M059J (cell line): ENCODE results near the gene PIGBOS1. TPM values are rescaled to one million over a fixed set of nuclear protein-coding genes. Genes with fewer than 3 reads are reported as not detected.
A peak's percentile ranks its signal among the peaks of the same experiment; 100 is the strongest.
"Not testable (repeated sequence)": the region's sequence is repeated elsewhere in the genome, so short reads cannot be mapped to it uniquely, and the experiment has no call there.

ENCODE experiments used
- DNase-seq: peaks from one replicate; pipeline ENCODE4 v3.0.0-alpha.2; 2012; ENCODE audit warnings: low read depth
- total RNA-seq: library from RNA; depleted of rRNA; stranded (reverse); fragments of >200 nt; shearing (Covaris generic); gene quantifications from 2 replicates; pipeline ENCODE4 v1.2.3, GENCODE V29; 2014; rRNA removed

The PIGBOS1 gene, protein sequence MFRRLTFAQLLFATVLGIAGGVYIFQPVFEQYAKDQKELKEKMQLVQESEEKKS
- 12.2 and 23.2 TPM in 2 replicates for total RNA-seq

DNA sequence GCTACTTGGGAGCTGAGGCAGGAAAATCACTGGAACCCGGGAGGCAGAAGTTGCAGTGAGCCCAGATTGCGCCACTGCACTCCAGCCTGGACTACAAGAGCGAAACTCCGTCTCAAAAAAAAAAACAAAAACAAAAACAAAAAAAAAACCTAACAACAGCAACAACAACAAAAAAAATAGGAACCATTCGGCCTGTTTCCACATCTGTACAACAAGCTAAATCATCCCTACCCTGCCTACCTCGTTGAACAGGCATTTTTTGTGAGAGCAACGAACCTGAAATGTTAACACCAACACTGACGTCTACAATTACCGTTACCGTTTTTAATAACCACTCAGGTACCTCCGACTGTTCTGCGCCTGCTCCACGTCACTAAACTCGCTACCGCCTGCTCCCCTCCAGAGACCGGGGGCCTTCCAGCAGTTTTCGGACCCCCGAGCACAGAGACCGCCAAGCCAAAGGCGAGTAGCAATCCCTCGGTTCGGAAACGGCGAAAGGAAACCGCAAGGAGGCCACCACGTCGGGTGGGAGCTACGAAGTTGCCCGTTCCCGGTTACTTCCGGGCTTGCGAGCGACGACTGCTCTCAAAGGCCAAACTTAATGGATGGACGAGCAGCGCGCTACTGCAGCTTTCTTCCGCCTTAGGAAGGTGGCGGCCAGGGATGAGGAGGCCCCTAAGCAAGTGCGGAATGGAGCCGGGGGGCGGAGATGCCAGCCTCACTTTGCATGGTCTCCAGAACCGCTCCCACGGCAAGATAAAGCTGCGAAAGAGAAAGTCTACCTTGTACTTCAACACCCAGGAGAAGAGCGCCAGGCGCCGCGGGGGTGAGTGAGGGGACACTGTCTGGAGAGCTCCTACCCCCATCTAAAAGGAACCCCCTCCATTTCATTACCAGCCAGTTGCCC, at the start of gene PIGBOS1, which contains the start of gene PIGB:
TSS of gene PIGBOS1 (minus strand) at position 536 of the 907 bp plus-strand sequence. CDS start 1,331 bp downstream, outside the sequence.
TSS of gene PIGB (plus strand) at position 635 of the 907 bp plus-strand sequence. CDS start at position 664, 29 bp downstream.
- DNase-seq: peak; percentile 86

DNA sequence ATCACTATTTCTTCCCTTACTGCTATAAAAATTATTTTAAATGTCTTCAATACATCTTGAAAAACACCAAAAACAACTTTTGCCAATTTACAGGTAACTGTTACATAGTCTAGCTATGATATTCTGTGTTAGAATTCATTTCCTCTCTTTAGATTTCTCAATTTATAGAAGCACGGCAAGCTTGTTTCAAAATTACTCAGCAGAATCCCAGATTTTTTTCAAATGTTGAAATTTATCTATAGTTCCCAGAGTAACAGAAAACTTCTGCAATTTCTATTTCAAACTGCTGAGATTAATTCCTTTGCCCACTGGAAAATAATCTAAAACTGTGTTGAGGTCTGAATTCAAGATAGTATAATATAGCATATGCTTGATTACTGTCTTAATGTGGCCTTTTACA, 48.1 kb upstream of the PIGBOS1 start:
- no peak for DNase-seq

DNA sequence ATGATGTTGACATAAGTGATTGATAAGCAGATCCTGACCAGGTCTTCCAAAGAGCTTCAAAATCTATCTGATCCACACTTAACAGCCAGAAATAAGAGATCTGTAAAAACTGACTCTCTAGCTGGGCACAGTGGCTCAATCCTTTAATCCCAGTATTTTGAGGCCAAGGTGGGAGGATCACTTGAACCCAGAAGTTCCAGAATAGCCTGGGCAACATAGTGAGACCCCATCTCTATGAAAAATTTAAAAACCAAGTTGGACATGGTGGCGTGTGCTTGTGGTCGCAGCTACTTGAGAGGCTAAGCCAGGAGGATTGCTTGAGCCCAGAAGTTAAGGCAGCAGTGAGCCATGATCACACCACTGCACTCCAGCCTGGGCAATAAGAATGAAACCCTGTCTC, 43.7 kb upstream of the PIGBOS1 start:
- no peak for DNase-seq

DNA sequence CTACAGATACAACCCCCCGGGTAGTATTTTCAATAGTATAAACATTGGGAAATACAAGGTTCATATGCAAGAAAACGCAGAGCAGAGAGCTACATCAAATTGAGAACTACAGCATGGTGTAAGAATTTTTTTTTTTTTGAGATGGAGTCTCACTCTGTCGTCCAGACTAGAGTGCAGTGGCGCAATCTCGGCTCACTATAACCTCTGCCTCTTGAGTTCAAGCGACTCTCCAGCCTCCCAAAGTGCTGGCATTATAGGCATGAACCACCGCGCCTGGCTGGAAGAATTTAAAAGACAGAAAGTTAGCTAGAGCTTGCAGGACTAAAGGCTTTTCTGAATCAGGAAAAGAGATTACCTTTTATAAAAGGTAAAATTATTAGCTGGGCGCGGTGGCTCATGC, 42.1 kb upstream of the PIGBOS1 start:
- DNase-seq: no peak

DNA sequence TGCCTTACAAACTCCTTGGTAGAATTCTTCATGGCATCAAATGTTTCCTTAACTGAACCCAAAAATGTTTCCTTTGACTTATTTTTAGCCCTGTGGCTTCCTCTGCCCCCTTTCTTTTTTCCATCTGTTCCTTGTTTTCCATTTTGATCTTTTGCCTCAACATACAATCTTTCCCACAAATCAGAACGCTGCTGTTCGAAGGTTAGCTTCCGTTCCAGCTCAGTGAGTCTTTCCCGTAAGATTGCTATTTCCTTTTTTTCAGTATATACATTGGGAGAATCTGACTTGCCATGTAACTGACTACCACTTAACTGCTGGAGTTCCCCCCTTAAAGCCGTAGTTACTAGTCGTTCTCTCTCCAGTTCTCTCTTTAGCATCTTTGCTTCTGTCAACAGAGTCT, 41.3 kb upstream of the PIGBOS1 start:
- DNase-seq: no peak

DNA sequence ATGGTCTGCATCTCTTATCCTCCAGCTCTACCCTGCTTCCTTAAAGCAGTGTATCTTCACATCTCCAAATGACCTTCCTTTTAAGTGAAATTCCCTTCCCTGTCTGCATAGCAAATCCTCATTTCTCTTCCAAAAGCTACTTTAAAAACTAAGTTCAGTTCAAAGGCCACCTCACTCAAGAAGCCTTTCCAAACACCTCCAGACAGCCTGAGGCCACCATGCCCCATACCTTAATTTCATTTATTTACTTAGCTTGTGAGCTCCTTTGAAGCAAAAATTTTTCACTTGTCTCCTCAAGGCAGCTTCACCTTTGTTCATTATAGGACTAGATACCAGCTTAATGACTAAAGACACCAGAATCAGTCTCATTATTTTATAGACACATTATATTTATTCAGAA, 39.5 kb upstream of the PIGBOS1 start:
- DNase-seq: no peak

DNA sequence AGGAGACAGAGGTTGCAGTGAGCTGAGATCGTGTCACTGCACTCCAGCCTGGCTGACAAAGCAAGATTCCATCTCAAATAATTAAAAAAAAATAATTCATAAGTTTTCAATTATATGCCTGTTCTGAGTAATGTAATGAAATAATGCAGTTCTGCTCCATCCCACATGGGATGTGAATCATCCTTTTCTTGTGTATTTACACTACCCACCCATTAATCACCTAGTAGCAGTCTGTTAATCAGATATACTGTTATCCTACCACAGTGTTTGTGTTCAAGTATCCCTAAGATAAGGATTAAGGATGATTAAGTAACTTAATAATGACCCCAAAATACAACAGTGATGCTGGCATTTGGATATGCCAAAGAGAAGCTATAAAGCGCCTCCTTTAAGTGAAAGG, 38.9 kb upstream of the PIGBOS1 start:
- peak; percentile 31 for DNase-seq

DNA sequence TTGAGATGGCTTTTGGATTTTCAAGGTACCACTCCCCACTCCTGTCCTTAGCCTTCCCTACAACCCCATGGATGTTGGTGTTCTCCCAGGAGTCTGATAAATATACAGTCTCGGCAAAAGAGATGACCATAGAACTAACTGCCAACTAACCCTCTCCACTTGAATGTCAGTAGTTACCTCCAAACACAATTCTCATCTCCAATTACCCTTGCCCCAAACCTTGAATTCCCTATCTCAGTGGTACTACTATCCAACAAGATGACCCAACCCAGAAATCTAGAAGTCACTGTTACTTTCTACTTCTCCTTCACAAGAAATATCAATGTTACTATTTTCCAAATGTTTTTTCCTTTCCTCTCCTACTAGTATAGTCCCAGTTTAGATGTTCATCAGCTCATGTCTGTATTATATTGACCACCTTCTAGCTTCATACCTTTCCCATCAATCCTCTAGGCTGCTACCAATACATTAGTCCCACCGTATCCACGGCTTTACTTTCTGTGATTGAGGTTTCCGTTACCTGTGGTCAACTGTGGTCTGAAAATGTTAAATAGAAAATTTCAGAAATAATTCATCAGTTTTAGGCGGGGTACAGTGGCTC, 38.2 kb upstream of the PIGBOS1 start:
- DNase-seq: no peak

DNA sequence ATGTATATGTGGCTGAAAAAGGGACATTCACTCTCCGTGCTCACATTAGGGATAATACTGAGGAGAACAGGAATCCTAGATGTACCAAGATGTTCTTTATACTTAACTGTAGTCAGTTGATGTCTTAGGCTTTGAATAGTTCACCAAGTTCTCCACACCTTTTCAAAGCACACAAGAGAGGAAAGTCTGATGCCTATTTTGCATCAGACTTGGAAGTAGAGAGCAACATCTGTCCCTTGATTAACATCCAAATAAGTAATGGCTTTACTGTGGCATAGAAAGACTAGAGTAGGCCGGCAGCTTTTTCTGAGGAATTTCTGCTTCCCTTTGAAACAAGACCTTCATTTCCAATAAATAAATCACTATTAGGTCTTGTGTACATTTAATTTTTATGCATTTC, 34.1 kb upstream of the PIGBOS1 start:
- no peak for DNase-seq

DNA sequence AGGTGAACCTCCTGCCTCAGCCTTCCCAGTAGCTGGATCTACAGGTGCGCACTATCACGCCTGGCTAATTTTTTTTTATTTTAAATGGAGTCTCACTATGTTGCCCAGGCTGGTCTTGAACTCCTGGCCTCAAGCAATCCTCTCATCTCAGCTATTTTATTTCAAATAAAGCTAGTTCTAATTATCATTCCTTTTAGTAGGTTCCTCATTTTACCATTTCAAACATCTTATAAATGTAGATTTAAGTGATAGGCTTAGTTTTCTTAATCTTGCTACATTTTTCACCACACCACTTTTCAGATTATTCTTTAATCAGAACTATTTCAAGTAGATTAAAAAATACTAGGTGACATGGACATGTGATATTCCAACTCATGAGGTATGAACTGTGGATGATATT, 30.4 kb upstream of the PIGBOS1 start:
- no peak for DNase-seq

DNA sequence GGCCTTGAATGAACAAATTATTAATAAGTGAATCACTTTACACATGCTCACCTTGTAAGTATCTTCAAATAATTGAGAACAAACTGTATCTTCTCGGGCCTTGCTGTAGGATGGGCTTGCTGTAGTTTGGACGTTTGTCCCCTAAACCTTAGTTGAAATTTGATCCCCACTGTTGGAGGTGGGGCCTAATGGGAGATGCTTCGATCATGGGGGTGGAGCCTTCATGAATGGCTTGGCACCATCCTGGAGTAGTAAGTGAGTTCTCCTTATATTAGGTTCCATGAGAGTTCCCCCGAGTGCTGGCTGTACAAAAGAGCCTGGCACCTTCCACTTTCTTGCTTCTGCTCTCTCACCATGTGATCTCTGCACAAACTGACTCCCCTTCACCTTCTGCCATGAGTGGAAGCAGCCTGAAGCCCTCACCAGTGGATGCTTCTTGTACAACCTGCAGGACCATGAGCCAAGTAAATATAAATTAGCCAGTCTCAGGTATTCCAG, 29.4 kb upstream of the PIGBOS1 start:
- DNase-seq: no peak

DNA sequence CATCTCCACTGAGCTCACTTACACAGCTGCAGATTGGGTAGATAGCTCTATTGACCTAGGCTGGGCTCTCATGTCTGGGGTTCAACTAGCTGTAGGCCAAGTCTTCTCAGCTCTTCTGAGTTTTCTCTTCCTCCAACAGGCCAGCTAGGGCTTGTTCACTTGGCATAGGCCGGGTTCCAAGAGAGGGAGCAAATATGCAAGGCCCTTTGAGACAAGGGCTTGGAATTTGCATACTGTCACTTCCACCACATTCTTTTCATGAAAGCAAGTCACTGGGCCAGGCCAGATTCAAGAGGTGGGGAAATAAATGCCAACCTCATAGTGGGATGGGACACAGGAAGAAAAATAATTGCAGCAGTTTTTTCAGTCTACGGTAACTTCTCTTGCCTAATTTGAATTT, 25.3 kb upstream of the PIGBOS1 start:
- DNase-seq: peak; percentile 21

DNA sequence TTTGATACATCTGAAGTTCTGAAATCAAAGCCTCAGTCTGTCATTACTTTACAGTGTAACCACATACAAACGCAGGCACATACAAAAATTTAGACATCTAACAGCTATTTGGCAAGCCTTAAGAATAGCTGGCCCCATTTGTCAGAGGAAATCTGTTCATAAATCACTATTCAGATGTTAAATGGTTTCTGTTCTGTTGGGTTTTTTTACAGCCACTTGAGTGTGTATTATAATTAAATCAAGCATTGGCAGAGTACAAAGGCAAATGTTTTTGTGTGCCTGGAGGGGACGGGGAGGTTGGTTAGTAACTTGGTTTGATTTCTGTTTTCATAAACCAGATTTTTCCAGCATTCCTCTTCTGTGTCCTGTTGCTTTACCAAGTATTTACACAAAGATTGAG, 24.2 kb upstream of the PIGBOS1 start:
- DNase-seq: peak; percentile 52

DNA sequence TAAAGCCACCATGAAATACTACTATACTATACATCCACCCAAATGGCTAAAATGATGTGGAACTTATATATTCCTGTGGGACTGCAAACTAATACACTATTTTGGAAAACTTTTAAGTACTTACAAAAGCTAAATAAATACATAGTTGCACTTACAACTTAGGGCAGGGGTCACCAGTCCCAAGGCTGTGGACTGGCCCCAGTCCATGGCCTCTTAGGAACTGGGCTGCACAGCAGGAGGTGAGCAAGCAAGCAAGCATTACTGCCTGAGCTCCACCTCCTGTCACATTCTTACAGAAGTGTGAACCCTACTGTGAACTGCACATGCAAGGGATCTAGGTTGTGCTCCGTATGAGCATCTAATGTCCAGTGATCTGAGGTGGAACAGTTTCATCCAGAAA, 18.2 kb upstream of the PIGBOS1 start:
- no peak for DNase-seq

DNA sequence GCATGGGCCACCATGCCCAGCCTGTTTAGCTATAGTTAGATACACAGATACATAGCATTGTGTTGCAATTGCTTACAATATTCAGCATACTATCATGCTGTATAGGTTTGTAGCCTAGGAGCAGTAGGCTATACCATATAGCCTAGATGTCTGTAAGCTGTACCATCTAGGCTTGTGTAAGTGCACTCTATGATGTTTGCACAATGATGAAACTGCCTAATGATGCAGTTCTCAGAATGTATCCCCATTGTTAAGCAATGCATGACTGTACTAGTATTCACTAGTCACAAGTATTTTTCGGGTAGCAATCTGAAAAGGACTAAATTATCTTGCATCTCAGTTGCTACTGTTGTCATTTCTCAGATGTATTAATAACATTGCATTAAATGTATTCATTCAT, 16.1 kb upstream of the PIGBOS1 start:
- DNase-seq: no peak

DNA sequence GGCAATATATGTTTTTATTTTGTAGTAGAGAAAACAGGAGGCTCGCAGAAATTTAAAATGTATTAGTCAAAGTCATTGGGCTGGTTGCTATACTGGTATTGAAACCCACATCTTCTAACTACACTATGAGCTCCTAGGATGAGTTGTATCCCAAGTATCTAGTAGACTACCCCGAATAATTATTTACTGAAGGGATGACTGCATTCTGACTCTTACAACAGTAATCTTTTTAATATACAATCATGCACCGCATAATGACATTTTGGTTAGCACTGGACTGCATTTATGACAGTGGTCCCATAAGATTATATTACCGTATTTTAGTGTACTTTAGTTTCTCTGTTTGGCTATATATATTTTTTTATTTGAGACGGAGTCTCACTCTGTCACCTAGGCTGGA, 15.4 kb upstream of the PIGBOS1 start:
- no peak for DNase-seq

DNA sequence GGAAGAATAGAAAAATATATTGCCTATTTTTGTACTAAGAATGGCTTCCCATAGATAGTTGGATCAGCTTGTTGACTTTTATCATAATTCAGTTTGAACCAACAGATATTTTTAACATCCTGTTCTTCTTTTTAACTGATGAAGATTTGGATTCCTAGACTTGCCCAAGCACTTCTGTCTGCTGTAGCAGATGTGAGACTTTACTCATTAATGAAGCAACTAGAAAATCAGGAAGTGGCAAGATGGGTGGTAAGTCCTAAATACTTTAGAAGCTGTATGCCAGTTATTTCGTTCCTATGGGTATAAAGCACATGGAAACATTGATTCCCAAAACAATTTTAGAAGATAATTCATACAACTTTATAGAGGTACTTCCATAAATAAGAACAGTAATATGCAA, 8.5 kb upstream of the PIGBOS1 start:
- no peak for DNase-seq

DNA sequence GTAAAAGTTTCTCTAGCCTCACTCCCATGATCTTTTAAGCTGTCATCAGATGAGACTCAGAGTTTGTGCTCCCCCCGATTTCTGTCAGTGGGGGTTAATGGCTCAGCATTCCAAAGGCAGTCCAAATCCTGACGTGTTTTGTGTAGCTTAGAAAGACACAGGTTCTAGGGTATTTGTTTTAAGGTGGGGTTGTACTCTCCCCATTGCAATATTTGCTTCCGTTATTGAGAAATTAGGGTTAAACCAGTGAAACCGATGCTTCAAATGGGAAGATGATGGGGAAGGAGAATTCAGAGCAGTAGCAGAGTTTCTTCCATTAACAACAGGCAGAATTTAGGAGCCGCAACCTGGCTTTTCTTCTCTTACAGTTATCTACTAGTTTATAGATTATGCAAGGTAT, 3.5 kb upstream of the PIGBOS1 start:
- no peak for DNase-seq

DNA sequence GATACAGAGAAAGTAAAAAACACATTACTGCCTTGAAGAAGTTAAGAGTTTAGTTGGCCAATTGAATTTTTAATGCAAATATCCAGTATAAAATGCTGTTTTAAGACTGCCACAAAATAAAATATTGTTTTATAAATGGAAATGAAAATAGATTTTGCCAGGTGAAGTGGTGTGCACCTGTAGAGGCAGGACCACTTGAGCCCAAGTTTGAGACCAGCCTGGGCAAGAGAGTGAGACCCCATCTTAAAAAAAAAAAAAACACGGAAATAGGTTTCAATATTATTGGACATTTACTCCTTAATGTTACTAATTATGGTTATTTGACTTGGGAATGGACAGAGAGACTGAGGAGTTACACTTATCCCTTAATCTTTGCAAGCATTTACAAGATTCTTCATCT, 2.0 kb upstream of the PIGBOS1 start:
- DNase-seq: no peak

DNA sequence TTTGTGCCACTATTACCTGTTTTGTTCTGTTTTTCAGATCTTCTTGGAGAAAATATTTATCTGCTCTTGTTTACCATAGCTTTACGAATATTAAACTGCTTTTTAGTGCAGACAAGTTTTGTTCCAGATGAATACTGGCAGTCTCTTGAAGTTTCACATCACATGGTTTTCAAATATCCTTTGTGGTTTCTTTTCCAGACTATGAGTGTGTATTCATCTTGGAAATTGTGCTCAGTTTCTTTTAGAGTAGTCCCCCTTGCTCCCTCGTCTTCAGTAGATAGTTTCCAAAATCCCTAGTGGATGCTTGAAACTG, 1.3 kb upstream of the PIGBOS1 start:
- DNase-seq: peak; percentile 14

DNA sequence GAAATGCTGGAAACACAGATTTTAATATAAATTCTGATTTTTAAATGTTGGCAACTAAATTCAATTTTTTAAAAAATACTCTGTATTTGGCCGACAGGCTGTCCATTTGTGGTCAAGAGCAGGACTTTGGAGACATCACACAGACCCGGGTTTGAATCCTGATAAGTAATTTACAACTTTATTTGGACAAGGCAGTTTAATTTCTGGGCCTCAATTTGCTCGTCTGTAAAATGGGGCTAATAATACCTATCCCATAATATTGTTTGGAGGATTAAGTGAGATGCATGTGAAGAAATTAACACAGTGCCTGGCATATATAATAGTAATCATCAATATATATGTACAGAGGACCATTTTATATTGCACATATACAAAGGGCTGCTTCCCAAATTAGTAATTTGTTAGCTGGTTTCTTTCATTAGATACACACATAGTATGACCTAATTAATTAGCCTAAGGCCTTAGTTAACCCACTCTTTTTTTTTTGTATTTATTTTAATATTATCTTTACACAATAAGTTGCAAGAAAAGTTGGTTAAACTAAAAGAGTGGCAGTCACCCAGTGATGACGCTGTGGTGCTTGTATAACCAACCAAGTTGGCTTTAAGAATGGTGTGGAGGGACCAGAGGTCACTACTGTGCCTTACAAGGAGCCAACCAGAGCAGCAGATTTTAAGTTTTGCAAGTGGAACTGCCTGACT, 764 bp upstream of the PIGBOS1 start:
- peak; percentile 49 for DNase-seq

DNA sequence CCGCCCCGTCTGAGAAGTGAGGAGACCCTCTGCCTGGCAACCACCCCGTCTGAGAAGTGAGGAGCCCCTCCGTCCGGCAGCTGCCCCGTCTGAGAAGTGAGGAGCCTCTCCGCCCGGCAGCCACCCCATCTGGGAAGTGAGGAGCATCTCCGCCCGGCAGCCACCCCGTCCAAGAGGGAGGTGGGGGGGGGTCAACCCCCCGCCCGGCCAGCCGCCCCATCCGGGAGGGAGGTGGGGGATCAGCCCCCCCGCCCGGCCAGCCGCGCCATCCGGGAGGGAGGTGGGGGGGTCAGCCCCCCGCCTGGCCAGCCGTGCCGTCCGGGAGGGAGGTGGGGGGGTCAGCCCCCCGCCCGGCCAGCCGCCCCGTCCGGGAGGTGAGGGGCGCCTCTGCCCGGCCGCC, 16.1 kb downstream of the PIGBOS1 start:
- not testable (repeated sequence) for DNase-seq
